ENCODE data around the gene CEP128.

The CEP128 gene

DNA sequence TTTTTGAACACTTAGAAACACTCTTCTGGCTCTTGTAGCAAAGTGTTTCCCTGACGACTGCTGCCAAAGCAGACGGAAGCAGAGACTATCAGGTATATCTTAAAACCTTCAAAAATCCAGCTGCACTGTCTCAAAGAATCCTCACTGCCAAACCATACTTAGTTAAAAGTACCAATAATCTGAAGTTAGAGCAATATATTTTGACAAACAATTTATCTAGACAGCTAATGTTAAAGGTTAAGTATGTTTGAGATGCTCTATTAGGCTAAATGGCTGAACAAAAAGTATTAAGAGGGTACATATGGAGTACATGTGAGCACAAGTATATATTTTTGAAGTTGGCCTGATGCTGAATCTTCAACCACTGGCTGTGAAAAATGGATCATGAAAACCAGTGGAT is 398.3 kb downstream of the CEP128 start:
- Histone ChIP-seq H3K36me3 (ENCODE audit: control insufficient read depth in 2 of 2, insufficient read depth in 1 of 2, low read length in 2 of 2) (no peaks in the 10 kb centered on the region), H3K4me1 (ENCODE audit: control insufficient read depth, insufficient read depth, low read length) (no peaks in the 10 kb centered on the region), H3K9me3 (ENCODE audit: control insufficient read depth, insufficient read depth, low read depth, low read length) (no peaks in the 10 kb centered on the region), H3K4me3 (ENCODE audit: low read depth, low read length) (no peak overlapping the region), H3K27ac (ENCODE audit: extremely low read depth, low read depth, low read length) (no peak overlapping the region)
- ChIA-PET CTCF (interaction anchor here (0.6 kb wide), 1 partner anchor 411 kb away, joined by 3 read pairs; no protein-coding TSS in a partner anchor), POLR2A (no interaction called here)
- TF ChIP-seq, protein P1, sequence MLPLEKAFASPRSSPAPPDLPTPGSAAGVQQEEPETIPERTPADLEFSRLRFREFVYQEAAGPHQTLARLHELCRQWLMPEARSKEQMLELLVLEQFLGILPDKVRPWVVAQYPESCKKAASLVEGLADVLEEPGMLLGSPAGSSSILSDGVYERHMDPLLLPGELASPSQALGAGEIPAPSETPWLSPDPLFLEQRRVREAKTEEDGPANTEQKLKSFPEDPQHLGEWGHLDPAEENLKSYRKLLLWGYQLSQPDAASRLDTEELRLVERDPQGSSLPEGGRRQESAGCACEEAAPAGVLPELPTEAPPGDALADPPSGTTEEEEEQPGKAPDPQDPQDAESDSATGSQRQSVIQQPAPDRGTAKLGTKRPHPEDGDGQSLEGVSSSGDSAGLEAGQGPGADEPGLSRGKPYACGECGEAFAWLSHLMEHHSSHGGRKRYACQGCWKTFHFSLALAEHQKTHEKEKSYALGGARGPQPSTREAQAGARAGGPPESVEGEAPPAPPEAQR (tag by site-specific recombination; IDR thresholded peaks at IDR 0.05) = no peak

DNA sequence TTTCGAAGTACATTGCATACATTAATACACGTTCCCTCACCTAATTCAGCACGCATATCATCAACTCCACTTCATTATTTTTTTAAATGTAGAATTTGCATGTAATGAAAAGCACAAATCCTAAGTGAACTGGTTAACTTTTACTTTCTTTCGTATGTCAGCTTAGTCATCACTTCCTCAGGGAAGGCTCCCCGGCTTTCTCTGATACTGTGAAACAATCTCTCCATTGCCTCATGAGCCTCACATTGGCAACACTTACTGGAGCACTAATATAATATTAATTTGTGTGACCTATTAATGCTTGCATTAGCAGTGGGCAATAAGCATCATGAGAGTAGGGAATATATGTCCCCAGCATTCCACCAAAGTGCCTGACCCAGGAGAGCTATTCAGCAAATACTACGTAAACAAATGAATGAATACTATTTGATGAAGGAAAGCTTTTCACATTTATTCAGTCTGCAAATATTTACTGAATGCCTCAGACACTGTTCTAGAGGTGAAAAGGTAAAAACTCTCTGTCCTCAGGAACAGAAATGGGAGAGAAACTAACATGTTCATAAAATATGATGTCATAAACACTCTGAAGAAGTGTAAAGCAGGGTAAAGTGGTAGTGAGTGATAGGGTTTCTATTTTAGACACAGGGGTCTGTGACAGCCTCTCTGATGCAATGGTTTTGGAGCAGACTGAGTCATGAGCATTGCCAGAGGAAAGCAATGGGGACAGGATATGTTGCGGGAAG is 402.7 kb downstream of the CEP128 start:
- ChIA-PET POLR2A (no interaction called here), CTCF (no interaction called here)
- no peaks in the 10 kb centered on the region for H3K9me3 ChIP-seq (ENCODE audit: control insufficient read depth, insufficient read depth, low read depth, low read length)
- TF ChIP-seq, protein P2, sequence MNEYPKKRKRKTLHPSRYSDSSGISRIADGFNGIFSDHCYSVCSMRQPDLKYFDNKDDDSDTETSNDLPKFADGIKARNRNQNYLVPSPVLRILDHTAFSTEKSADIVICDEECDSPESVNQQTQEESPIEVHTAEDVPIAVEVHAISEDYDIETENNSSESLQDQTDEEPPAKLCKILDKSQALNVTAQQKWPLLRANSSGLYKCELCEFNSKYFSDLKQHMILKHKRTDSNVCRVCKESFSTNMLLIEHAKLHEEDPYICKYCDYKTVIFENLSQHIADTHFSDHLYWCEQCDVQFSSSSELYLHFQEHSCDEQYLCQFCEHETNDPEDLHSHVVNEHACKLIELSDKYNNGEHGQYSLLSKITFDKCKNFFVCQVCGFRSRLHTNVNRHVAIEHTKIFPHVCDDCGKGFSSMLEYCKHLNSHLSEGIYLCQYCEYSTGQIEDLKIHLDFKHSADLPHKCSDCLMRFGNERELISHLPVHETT (tag by site-specific recombination; IDR thresholded peaks at IDR 0.05) = no peak
- no peak for TF ChIP-seq ZBTB49 (tag by site-specific recombination; IDR thresholded peaks at IDR 0.05; ENCODE audit: low read depth)
- no peak for TF ChIP-seq ZNF549 (tag by site-specific recombination; IDR thresholded peaks at IDR 0.05)
- H3K4me1 ChIP-seq (ENCODE audit: control insufficient read depth, insufficient read depth, low read length) = 0 out of 2 replicates have a peak, but pooled peaks cover 2% of the 10 kb centered on the region
- no peak overlapping the region for H3K4me3 ChIP-seq (ENCODE audit: low read depth, low read length)
- no peak overlapping the region for H3K27ac ChIP-seq (ENCODE audit: extremely low read depth, low read depth, low read length)
- H3K36me3 ChIP-seq (ENCODE audit: control insufficient read depth in 2 of 2, insufficient read depth in 1 of 2, low read length in 2 of 2) = no peaks in the 10 kb centered on the region

DNA sequence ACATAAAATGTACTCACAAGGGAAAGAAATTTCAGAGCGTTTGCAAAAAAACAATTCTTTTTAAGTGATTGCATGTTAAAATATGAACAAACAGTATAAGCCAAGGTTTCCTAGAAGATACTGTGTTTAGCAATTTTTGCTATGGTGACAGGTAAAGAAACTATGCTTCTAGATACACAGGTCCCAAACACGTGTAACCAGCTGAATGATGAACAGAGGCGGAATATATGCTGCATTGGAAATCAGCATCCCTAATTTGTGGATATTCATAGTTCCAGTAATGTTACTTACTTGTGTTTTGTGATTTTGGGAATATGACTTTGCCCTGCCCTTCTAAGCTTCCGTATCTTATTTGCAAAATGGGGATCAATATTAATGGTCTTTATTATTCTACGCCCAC is 403.9 kb downstream of the CEP128 start:
- TF ChIP-seq SCRT1 (tag by site-specific recombination; IDR thresholded peaks at IDR 0.05; ENCODE audit: borderline replicate concordance) (no peak), ZNF311 (tag by site-specific recombination; IDR thresholded peaks at IDR 0.05; ENCODE audit: borderline replicate concordance) (no peak), ZNF16 (tag by site-specific recombination; IDR thresholded peaks at IDR 0.05; ENCODE audit: low read depth) (no peak), ZBTB6 (tag by site-specific recombination; IDR thresholded peaks at IDR 0.05) (no peak), MEIS1 (CRISPR knock-in tag; IDR thresholded peaks at IDR 0.05; ENCODE audit: borderline replicate concordance) (no peak), ZNF830 (tag by site-specific recombination; IDR thresholded peaks at IDR 0.05; ENCODE audit: low read depth) (no peak), ZNF629 (tag by site-specific recombination; IDR thresholded peaks at IDR 0.05) (no peak), OSR2 (tag by site-specific recombination; IDR thresholded peaks at IDR 0.05) (no peak), SALL2 (tag by site-specific recombination; IDR thresholded peaks at IDR 0.05; ENCODE audit: borderline replicate concordance) (no peak), GLI4 (tag by site-specific recombination; IDR thresholded peaks at IDR 0.05) (no peak), ZBTB21 (tag by site-specific recombination; IDR thresholded peaks at IDR 0.05) (no peak), ZNF37A (tag by site-specific recombination; IDR thresholded peaks at IDR 0.05) (no peak), ZNF416 (tag by site-specific recombination; IDR thresholded peaks at IDR 0.05) (no peak), ZNF239 (tag by site-specific recombination; IDR thresholded peaks at IDR 0.05) (no peak), ZNF266 (tag by site-specific recombination; IDR thresholded peaks at IDR 0.05; ENCODE audit: low read depth) (no peak)
- TF ChIP-seq, protein P2 (tag by site-specific recombination; IDR thresholded peaks at IDR 0.05) = no peak
- H3K4me3 ChIP-seq (ENCODE audit: low read depth, low read length) = no peak overlapping the region
- no peak overlapping the region for H3K27ac ChIP-seq (ENCODE audit: extremely low read depth, low read depth, low read length)
- 0 out of 2 replicates have a peak, but pooled peaks cover 2% of the 10 kb centered on the region for H3K4me1 ChIP-seq (ENCODE audit: control insufficient read depth, insufficient read depth, low read length)
- ChIA-PET POLR2A (no interaction called here), CTCF (interaction anchor here (0.6 to 0.8 kb wide), 2 partner anchors 51 to 1747 kb away, joined by 3 to 7 read pairs; no protein-coding TSS in a partner anchor)
- no peaks in the 10 kb centered on the region for H3K36me3 ChIP-seq (ENCODE audit: control insufficient read depth in 2 of 2, insufficient read depth in 1 of 2, low read length in 2 of 2)
- no peaks in the 10 kb centered on the region for H3K9me3 ChIP-seq (ENCODE audit: control insufficient read depth, insufficient read depth, low read depth, low read length)

All from HEK293 (cell line).